ENCODE data around the gene RAC3. TPM values are rescaled to one million over a fixed set of nuclear protein-coding genes. Genes with fewer than 3 reads are reported as not detected.
A peak's percentile ranks its signal among the peaks of the same experiment; 100 is the strongest.

The RAC3 gene
- total and polyA plus RNA-seq, 4 donors: 51.7 to 214 (median 135) TPM

- WGBS (ENCODE audit: insufficient coverage): 70% methylated on average over 21 of the region's 22 CpGs
- DNase-seq (ENCODE audit: low read depth in 4 of 6, low spot score in 6 of 6): peak in 1 of 6 donors; percentile 78
- Histone ChIP-seq H3K27me3 (ENCODE audit: control insufficient read depth, insufficient read depth, low read length) (no peaks in the 10 kb centered on the region), H3K27ac (ENCODE audit: low read depth, low read length) (peak overlapping the region; percentile 67), H3K4me1 (ENCODE audit: control insufficient read depth, insufficient read depth, low read length) (peaks cover 58% of the 10 kb centered on the region), H3K4me3 (ENCODE audit: low read depth, low read length) (no peak overlapping the region), H3K9me3 (ENCODE audit: control insufficient read depth, insufficient read depth, low read length) (no peaks in the 10 kb centered on the region), H3K36me3 (ENCODE audit: control insufficient read depth, insufficient read depth, low read length) (peaks cover 97% of the 10 kb centered on the region)
Measured at GRCh38 chr17:82013341-82013740, 18.1 kb upstream of the RAC3 start.

GRCh38 chr17:82013772-82014321 lies 17.6 kb upstream of the RAC3 start:
- H3K4me1 ChIP-seq (ENCODE audit: control insufficient read depth, insufficient read depth, low read length): peaks cover 58% of the 10 kb centered on the region
- no peak for DNase-seq (ENCODE audit: low read depth in 4 of 6, low spot score in 6 of 6)
- H3K27ac ChIP-seq (ENCODE audit: low read depth, low read length): peak overlapping the region; percentile 40
- no peak overlapping the region for H3K4me3 ChIP-seq (ENCODE audit: low read depth, low read length)
- no peaks in the 10 kb centered on the region for H3K27me3 ChIP-seq (ENCODE audit: control insufficient read depth, insufficient read depth, low read length)
- WGBS (ENCODE audit: insufficient coverage): 87% methylated on average over 16 of the region's 16 CpGs
- H3K36me3 ChIP-seq (ENCODE audit: control insufficient read depth, insufficient read depth, low read length): peaks cover 97% of the 10 kb centered on the region
- H3K9me3 ChIP-seq (ENCODE audit: control insufficient read depth, insufficient read depth, low read length): no peaks in the 10 kb centered on the region

GRCh38 chr17:82014432-82014831 lies 17.0 kb upstream of the RAC3 start:
- WGBS (ENCODE audit: insufficient coverage): 63% methylated on average over 22 of the region's 23 CpGs
- H3K27me3 ChIP-seq (ENCODE audit: control insufficient read depth, insufficient read depth, low read length): no peaks in the 10 kb centered on the region
- no peaks in the 10 kb centered on the region for H3K9me3 ChIP-seq (ENCODE audit: control insufficient read depth, insufficient read depth, low read length)
- H3K4me3 ChIP-seq (ENCODE audit: low read depth, low read length): no peak overlapping the region
- DNase-seq (ENCODE audit: low read depth in 4 of 6, low spot score in 6 of 6): no peak
- H3K4me1 ChIP-seq (ENCODE audit: control insufficient read depth, insufficient read depth, low read length): peaks cover 53% of the 10 kb centered on the region
- H3K27ac ChIP-seq (ENCODE audit: low read depth, low read length): no peak overlapping the region
- H3K36me3 ChIP-seq (ENCODE audit: control insufficient read depth, insufficient read depth, low read length): peaks cover 97% of the 10 kb centered on the region

- Histone ChIP-seq H3K27ac (ENCODE audit: low read depth, low read length) (no peak overlapping the region), H3K4me1 (ENCODE audit: control insufficient read depth, insufficient read depth, low read length) (peaks cover 54% of the 10 kb centered on the region), H3K9me3 (ENCODE audit: control insufficient read depth, insufficient read depth, low read length) (no peaks in the 10 kb centered on the region), H3K27me3 (ENCODE audit: control insufficient read depth, insufficient read depth, low read length) (no peaks in the 10 kb centered on the region), H3K36me3 (ENCODE audit: control insufficient read depth, insufficient read depth, low read length) (peaks cover 97% of the 10 kb centered on the region), H3K4me3 (ENCODE audit: low read depth, low read length) (no peak overlapping the region)
- WGBS (ENCODE audit: insufficient coverage): 81% methylated on average over 13 of the region's 13 CpGs
- DNase-seq (ENCODE audit: low read depth in 4 of 6, low spot score in 6 of 6): no peak
Measured at GRCh38 chr17:82014971-82015310, 16.5 kb upstream of the RAC3 start.

GRCh38 chr17:82015311-82015971 lies 16.0 kb upstream of the RAC3 start:
- WGBS (ENCODE audit: insufficient coverage): 47% methylated on average over 22 of the region's 24 CpGs
- Histone ChIP-seq H3K4me1 (ENCODE audit: control insufficient read depth, insufficient read depth, low read length) (peaks cover 59% of the 10 kb centered on the region), H3K27me3 (ENCODE audit: control insufficient read depth, insufficient read depth, low read length) (no peaks in the 10 kb centered on the region), H3K4me3 (ENCODE audit: low read depth, low read length) (no peak overlapping the region), H3K27ac (ENCODE audit: low read depth, low read length) (no peak overlapping the region), H3K9me3 (ENCODE audit: control insufficient read depth, insufficient read depth, low read length) (no peaks in the 10 kb centered on the region), H3K36me3 (ENCODE audit: control insufficient read depth, insufficient read depth, low read length) (peaks cover 99% of the 10 kb centered on the region)
- no peak for DNase-seq (ENCODE audit: low read depth in 4 of 6, low spot score in 6 of 6)

- H3K4me1 ChIP-seq (ENCODE audit: control insufficient read depth, insufficient read depth, low read length): peaks cover 68% of the 10 kb centered on the region
- 66% methylated on average over 19 of the region's 28 CpGs for WGBS (ENCODE audit: insufficient coverage)
- H3K27me3 ChIP-seq (ENCODE audit: control insufficient read depth, insufficient read depth, low read length): no peaks in the 10 kb centered on the region
- H3K36me3 ChIP-seq (ENCODE audit: control insufficient read depth, insufficient read depth, low read length): peaks cover 99% of the 10 kb centered on the region
- no peak for DNase-seq (ENCODE audit: low read depth in 4 of 6, low spot score in 6 of 6)
- no peaks in the 10 kb centered on the region for H3K9me3 ChIP-seq (ENCODE audit: control insufficient read depth, insufficient read depth, low read length)
- no peak overlapping the region for H3K4me3 ChIP-seq (ENCODE audit: low read depth, low read length)
- H3K27ac ChIP-seq (ENCODE audit: low read depth, low read length): no peak overlapping the region
Measured at GRCh38 chr17:82016061-82016874, 15.2 kb upstream of the RAC3 start.

- Histone ChIP-seq H3K27me3 (ENCODE audit: control insufficient read depth, insufficient read depth, low read length) (no peaks in the 10 kb centered on the region), H3K27ac (ENCODE audit: low read depth, low read length) (no peak overlapping the region), H3K4me1 (ENCODE audit: control insufficient read depth, insufficient read depth, low read length) (peaks cover 69% of the 10 kb centered on the region), H3K9me3 (ENCODE audit: control insufficient read depth, insufficient read depth, low read length) (no peaks in the 10 kb centered on the region), H3K36me3 (ENCODE audit: control insufficient read depth, insufficient read depth, low read length) (peaks cover 94% of the 10 kb centered on the region), H3K4me3 (ENCODE audit: low read depth, low read length) (no peak overlapping the region)
- 85% methylated on average over 23 of the region's 24 CpGs for WGBS (ENCODE audit: insufficient coverage)
- no peak for DNase-seq (ENCODE audit: low read depth in 4 of 6, low spot score in 6 of 6)
Measured at GRCh38 chr17:82016875-82017459, 14.5 kb upstream of the RAC3 start.

GRCh38 chr17:82017612-82018151 lies 13.8 kb upstream of the RAC3 start:
- Histone ChIP-seq H3K4me1 (ENCODE audit: control insufficient read depth, insufficient read depth, low read length) (peaks cover 66% of the 10 kb centered on the region), H3K36me3 (ENCODE audit: control insufficient read depth, insufficient read depth, low read length) (peaks cover 86% of the 10 kb centered on the region), H3K4me3 (ENCODE audit: low read depth, low read length) (no peak overlapping the region), H3K27ac (ENCODE audit: low read depth, low read length) (no peak overlapping the region), H3K9me3 (ENCODE audit: control insufficient read depth, insufficient read depth, low read length) (no peaks in the 10 kb centered on the region), H3K27me3 (ENCODE audit: control insufficient read depth, insufficient read depth, low read length) (no peaks in the 10 kb centered on the region)
- 80% methylated on average over 11 of the region's 13 CpGs for WGBS (ENCODE audit: insufficient coverage)
- no peak for DNase-seq (ENCODE audit: low read depth in 4 of 6, low spot score in 6 of 6)

- Histone ChIP-seq H3K27ac (ENCODE audit: low read depth, low read length) (no peak overlapping the region), H3K4me1 (ENCODE audit: control insufficient read depth, insufficient read depth, low read length) (peaks cover 59% of the 10 kb centered on the region), H3K27me3 (ENCODE audit: control insufficient read depth, insufficient read depth, low read length) (no peaks in the 10 kb centered on the region), H3K36me3 (ENCODE audit: control insufficient read depth, insufficient read depth, low read length) (peaks cover 80% of the 10 kb centered on the region), H3K4me3 (ENCODE audit: low read depth, low read length) (no peak overlapping the region), H3K9me3 (ENCODE audit: control insufficient read depth, insufficient read depth, low read length) (no peaks in the 10 kb centered on the region)
- DNase-seq (ENCODE audit: low read depth in 4 of 6, low spot score in 6 of 6): no peak
- WGBS (ENCODE audit: insufficient coverage): 68% methylated on average over 19 of the region's 19 CpGs
Measured at GRCh38 chr17:82018152-82018988, 13.1 kb upstream of the RAC3 start.

Measured in spinal cord (tissue), 10 donors.